GM23248 (cell line): ENCODE results near the gene CPNE7. TPM values are rescaled to one million over a fixed set of nuclear protein-coding genes. Genes with fewer than 3 reads are reported as not detected.

Experiments
- DNase-seq: peaks from one replicate; pipeline ENCODE4 v3.0.0-alpha.2; 2015
- H2AFZ ChIP-seq: fragments of 200-600 bp; sonication (generic); 2 replicates; pipeline ENCODE4 v1.6.1; 2016; ENCODE audit warnings: antibody characterized with exemption
- H3F3A ChIP-seq: fragments of 200-600 bp; sonication (generic); 2 replicates; pipeline ENCODE4 v1.6.1; 2016; ENCODE audit warnings: mild to moderate bottlenecking, antibody characterized with exemption, mixed run types; ENCODE audit not compliant: insufficient read depth
- H3K27ac ChIP-seq: fragments of 200-600 bp; sonication (generic); 2 replicates; pipeline ENCODE4 v1.5.1; 2016; ENCODE audit warnings: mild to moderate bottlenecking
- H3K27me3 ChIP-seq: fragments of 200-600 bp; sonication (generic); replicated peaks from 2 replicates; pipeline ENCODE4 v1.6.1; 2016; ENCODE audit warnings: mild to moderate bottlenecking; ENCODE audit not compliant: insufficient read depth
- H3K36me3 ChIP-seq: fragments of 200-600 bp; sonication (generic); 2 replicates; pipeline ENCODE4 v1.6.1; 2016; ENCODE audit warnings: low read depth, mild to moderate bottlenecking
- H3K4me1 ChIP-seq: fragments of 200-600 bp; sonication (generic); 2 replicates; pipeline ENCODE4 v1.6.1; 2016; ENCODE audit warnings: mild to moderate bottlenecking; ENCODE audit not compliant: insufficient read depth
- H3K4me2 ChIP-seq: fragments of 200-600 bp; sonication (generic); one replicate; pipeline ENCODE4 v1.6.1; 2016; ENCODE audit warnings: mild to moderate bottlenecking; ENCODE audit not compliant: unreplicated experiment
- H3K4me3 ChIP-seq: fragments of 200-600 bp; sonication (generic); 2 replicates; pipeline ENCODE4 v1.5.1; 2016; ENCODE audit warnings: mild to moderate bottlenecking
- H3K79me2 ChIP-seq: fragments of 200-600 bp; sonication (generic); 2 replicates; pipeline ENCODE4 v1.6.1; 2016; ENCODE audit warnings: mild to moderate bottlenecking; ENCODE audit not compliant: insufficient read depth
- H3K9ac ChIP-seq: fragments of 200-600 bp; sonication (generic); 2 replicates; pipeline ENCODE4 v1.6.1; 2016; ENCODE audit warnings: mild to moderate bottlenecking
- H3K9me2 ChIP-seq: fragments of 200-600 bp; sonication (generic); 2 replicates; pipeline ENCODE4 v1.6.1; 2016; ENCODE audit warnings: mixed run types, mild to moderate bottlenecking, moderate library complexity; ENCODE audit not compliant: insufficient read depth
- H3K9me3 ChIP-seq: fragments of 200-600 bp; sonication (generic); one replicate; pipeline ENCODE4 v1.6.1; 2017; ENCODE audit warnings: low read depth
- H4K20me1 ChIP-seq: fragments of 200-600 bp; sonication (generic); 2 replicates; pipeline ENCODE4 v1.6.0; 2016; ENCODE audit not compliant: insufficient read depth
- EZH2 ChIP-seq: fragments of 200-600 bp; sonication (generic); IDR thresholded peaks from 2 replicates; pipeline ENCODE4 v1.6.1; 2018; ENCODE audit warnings: antibody characterized with exemption, mild to moderate bottlenecking; ENCODE audit not compliant: insufficient read depth, poor library complexity, severe bottlenecking
- EZH2phosphoT487 ChIP-seq: fragments of 200-600 bp; sonication (generic); IDR thresholded peaks from 2 replicates; pipeline ENCODE4 v1.6.1; 2018; ENCODE audit warnings: antibody characterized with exemption, moderate library complexity, mild to moderate bottlenecking, low read depth; ENCODE audit not compliant: insufficient read depth
- WGBS, 2 experiments: methylation state at CpG; one replicate each; pipeline ENCODE4 v1.1.6; 2015 to 2017; ENCODE audit warnings: low lambda C conversion rate in 2 of 2, low coverage in 1 of 2; ENCODE audit errors: missing lambda C conversion rate in 2 of 2; 5-methylcytosine and 5-hydroxymethylcytosine counted together
- in situ Hi-C: fragments of 300-500 bp; cut with MboI; formaldehyde crosslinking; loops from 2 replicates; pipeline ENCODE4 v1.15.0; 2020
- polyA plus RNA-seq: library from polyadenylated mRNA; unstranded; fragments of >200 nt; fragmentation: Nextera tagmentation; extraction: Ambion mirVana; gene quantifications from 2 replicates; pipeline ENCODE4 v1.2.1, GENCODE V29; 2016
- total RNA-seq: library from RNA; depleted of rRNA; stranded (reverse); fragments of >200 nt; shearing (Covaris generic); gene quantifications from 2 replicates; pipeline ENCODE4 v1.2.3, GENCODE V29; 2014

CPNE7 gene
- total and polyA plus RNA-seq, 2 experiments from 2014 or later = 5.3 to 10.1 TPM

DNA sequence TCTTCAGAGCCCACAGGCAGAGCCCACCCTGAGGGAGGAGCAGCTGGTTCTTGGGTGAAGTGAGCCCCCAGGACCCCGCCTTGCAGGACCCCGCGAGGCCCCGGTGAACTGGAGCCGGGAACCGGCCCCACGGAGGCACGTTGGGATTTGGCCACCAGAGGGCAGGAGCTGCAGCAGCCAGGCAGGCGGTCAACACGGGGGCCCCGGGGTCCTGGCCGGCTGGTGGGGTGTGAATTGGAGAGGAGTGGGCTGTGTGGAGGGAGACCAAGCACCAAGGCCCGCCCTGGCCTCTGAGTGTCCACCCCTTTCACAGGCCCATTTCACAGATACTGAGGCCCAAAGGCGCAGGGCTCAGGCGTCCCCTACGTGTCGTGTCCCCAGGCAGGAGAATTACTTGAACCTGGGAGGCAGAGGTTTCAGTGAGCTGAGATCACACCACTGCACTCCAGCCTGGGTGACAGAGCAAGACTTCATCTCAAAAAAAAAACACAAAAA lies 40.1 kb downstream of the CPNE7 start:
- H4K20me1 ChIP-seq = no peaks in the 10 kb centered on the region
- TF ChIP-seq EZH2phosphoT487 (no peak), EZH2 (no peak)
- no peaks in the 10 kb centered on the region for H3K36me3 ChIP-seq
- H3K79me2 ChIP-seq = no peaks in the 10 kb centered on the region
- no peak overlapping the region for H2AFZ ChIP-seq
- no peak overlapping the region for H3K9ac ChIP-seq
- 20 to 35% methylated on average over 9 to 17 of the region's 17 CpGs for WGBS, 2 experiments
- no peaks in the 10 kb centered on the region for H3K9me2 ChIP-seq
- peaks cover 3% of the 10 kb centered on the region; the same call in 1 of the 2 replicates for H3K27me3 ChIP-seq
- no peak overlapping the region for H3K4me3 ChIP-seq
- H3K4me1 ChIP-seq = no peaks in the 10 kb centered on the region
- no peak overlapping the region for H3K4me2 ChIP-seq
- in situ Hi-C loops = no loop called here
- no peaks in the 10 kb centered on the region; the same call in 1 of the 2 replicates for H3F3A ChIP-seq
- no peak overlapping the region for H3K27ac ChIP-seq
- no peaks in the 10 kb centered on the region for H3K9me3 ChIP-seq
- peak; percentile 44 for DNase-seq

DNA sequence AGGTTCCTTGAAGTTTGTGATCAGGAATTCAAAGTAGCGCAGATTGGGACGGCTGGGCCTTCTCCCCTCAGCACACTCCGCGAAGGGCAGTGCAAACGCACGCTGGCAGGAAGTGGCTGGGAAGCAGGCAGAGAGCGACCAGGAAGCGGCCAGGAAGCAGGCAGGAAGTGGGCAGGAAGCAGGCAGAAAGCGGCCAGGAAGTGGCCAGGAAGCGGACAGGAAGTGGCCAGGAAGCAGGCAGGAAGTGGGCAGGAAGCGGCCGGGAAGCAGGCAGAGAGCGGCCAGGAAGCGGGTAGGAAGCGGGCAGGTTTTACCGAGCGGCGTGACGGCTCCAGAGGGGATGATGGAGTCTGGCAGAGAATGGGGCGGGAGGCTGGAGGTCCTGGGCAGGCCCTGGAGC lies 41.1 kb downstream of the CPNE7 start:
- in situ Hi-C loops = no loop called here
- no peaks in the 10 kb centered on the region for H3K36me3 ChIP-seq
- WGBS, 2 experiments = 78 to 81% methylated on average over 19 to 20 of the region's 20 CpGs
- no peaks in the 10 kb centered on the region for H3K9me3 ChIP-seq
- no peak for DNase-seq
- H2AFZ ChIP-seq = no peak overlapping the region
- H3K27ac ChIP-seq = no peak overlapping the region
- H3F3A ChIP-seq = no peaks in the 10 kb centered on the region; the same call in 1 of the 2 replicates
- H3K9ac ChIP-seq = no peak overlapping the region
- no peaks in the 10 kb centered on the region for H3K79me2 ChIP-seq
- H3K9me2 ChIP-seq = no peaks in the 10 kb centered on the region
- H3K4me2 ChIP-seq = no peak overlapping the region
- H4K20me1 ChIP-seq = no peaks in the 10 kb centered on the region
- TF ChIP-seq EZH2phosphoT487 (no peak), EZH2 (no peak)
- no peak overlapping the region for H3K4me3 ChIP-seq
- H3K4me1 ChIP-seq = no peaks in the 10 kb centered on the region
- peaks cover 3% of the 10 kb centered on the region; the same call in 1 of the 2 replicates for H3K27me3 ChIP-seq

DNA sequence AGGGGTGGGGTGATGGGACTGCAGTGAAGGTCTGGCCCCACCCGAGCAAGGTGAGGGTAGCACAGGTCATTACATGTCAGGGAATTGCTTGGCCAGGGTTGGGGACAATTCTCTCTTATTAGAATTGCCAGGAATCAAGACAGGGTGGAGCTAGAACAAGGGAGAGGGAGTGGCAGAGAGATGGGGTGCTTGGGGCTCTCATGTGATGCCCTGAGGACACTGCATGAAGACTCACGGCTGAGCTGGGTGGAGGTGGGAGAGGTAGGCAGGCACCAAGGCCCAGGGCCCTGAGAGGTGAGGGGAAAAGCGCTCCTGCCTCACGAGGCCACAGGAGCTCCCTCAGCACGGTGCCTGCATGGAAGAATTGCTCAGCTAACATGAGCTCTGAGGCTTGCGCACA lies 41.5 kb downstream of the CPNE7 start:
- no peak overlapping the region for H3K4me3 ChIP-seq
- TF ChIP-seq EZH2phosphoT487 (no peak), EZH2 (no peak)
- H3K4me1 ChIP-seq = no peaks in the 10 kb centered on the region
- no peak for DNase-seq
- H3K27me3 ChIP-seq = peaks cover 3% of the 10 kb centered on the region; the same call in 1 of the 2 replicates
- no peaks in the 10 kb centered on the region for H3K9me2 ChIP-seq
- in situ Hi-C loops = no loop called here
- H3F3A ChIP-seq = no peaks in the 10 kb centered on the region; the same call in 1 of the 2 replicates
- H3K4me2 ChIP-seq = no peak overlapping the region
- H2AFZ ChIP-seq = no peak overlapping the region
- H3K9ac ChIP-seq = no peak overlapping the region
- H3K79me2 ChIP-seq = no peaks in the 10 kb centered on the region
- no peaks in the 10 kb centered on the region for H3K36me3 ChIP-seq
- H3K27ac ChIP-seq = no peak overlapping the region
- WGBS, 2 experiments = 51 to 56% methylated on average over 5 to 6 of the region's 6 CpGs
- no peaks in the 10 kb centered on the region for H3K9me3 ChIP-seq
- no peaks in the 10 kb centered on the region for H4K20me1 ChIP-seq

DNA sequence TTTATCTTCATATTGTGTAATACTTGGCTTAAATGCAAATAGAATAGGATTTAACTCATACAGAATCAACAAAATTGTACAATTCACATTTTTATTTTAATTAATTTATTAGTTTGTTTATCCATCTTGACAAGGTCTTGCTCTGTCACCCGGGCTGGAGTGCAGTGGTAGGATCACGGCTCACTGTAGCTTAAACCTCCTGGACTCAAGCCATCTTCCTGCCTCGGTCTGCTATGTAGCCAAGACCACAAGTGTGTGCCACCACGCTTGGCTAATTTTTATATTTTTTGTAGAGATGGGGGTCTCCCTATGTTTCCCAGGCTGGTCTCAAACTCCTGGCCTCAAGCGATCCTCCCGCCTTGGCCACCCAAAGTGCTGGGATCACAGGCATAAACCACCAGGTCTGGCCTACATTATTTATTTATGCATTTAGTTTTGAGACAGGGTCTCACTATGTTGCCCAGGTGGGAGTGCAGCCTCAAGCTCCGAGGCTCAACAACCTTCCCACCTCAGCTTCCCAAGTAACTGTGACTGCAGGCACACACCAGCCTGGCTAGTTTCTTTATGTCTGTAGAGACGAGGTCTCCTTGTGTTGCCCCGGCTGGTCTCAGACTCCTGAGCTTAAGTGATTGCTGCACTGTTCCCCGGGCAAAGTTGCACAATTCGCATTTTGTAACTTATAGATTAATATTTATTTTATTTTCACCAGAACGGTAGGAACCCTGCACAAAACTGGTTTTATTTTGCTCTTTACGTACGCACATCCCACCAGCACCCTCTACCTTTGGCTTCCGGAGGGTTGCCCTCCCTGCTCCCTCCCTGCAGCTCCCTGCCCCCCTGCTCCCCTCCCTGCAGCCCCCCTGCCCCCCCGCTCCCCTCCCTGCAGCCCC lies 42.8 kb downstream of the CPNE7 start:
- Histone ChIP-seq H3K9ac (no peak overlapping the region), H3K36me3 (no peaks in the 10 kb centered on the region), H3K27ac (no peak overlapping the region), H2AFZ (no peak overlapping the region), H3F3A (no peaks in the 10 kb centered on the region; the same call in 1 of the 2 replicates), H3K9me3 (no peaks in the 10 kb centered on the region), H3K27me3 (peaks cover 3% of the 10 kb centered on the region; the same call in 1 of the 2 replicates), H3K4me2 (no peak overlapping the region), H3K79me2 (no peaks in the 10 kb centered on the region), H3K4me1 (0 out of 2 replicates have a peak, but pooled peaks cover 3% of the 10 kb centered on the region), H3K4me3 (no peak overlapping the region), H4K20me1 (no peaks in the 10 kb centered on the region), H3K9me2 (no peaks in the 10 kb centered on the region)
- no peak for TF ChIP-seq EZH2
- no peak for TF ChIP-seq EZH2phosphoT487
- in situ Hi-C loops = no loop called here
- DNase-seq = no peak
- 33 to 41% methylated on average over 12 to 16 of the region's 16 CpGs for WGBS, 2 experiments
